T-helper 9 cell (primary cell): Measurements from ENCODE around the gene KCNF1.

ENCODE experiments used
- DNase-seq: peaks from one replicate; pipeline ENCODE4 v3.0.0-alpha.2; 2020

The KCNF1 gene

GRCh38 chr2:10880586-10881321, 31.0 kb upstream of the KCNF1 start:
- DNase-seq = no peak

- DNase-seq = no peak
Observed at GRCh38 chr2:10882568-10882967, 29.2 kb upstream of the KCNF1 start.

DNA sequence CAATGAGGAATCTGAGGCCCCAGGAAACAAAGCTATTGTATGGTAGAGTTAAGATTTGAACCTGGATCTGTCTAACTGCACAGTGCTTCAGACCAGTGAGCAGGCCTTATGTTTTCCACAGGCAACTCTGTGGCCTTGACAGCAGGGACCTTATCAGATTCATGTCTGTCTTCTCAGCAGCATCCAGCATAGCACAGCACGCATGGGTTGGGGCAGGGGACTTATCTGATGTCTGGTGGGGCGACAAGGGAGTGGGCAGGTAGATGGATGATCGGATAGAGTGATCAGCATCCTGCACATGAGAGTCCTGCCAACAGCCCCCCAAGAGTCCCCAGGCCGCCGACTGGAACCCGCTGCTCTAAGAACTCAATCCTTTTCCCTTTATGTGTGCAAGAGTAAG, 28.7 kb upstream of the KCNF1 start:
- DNase-seq = no peak

DNA sequence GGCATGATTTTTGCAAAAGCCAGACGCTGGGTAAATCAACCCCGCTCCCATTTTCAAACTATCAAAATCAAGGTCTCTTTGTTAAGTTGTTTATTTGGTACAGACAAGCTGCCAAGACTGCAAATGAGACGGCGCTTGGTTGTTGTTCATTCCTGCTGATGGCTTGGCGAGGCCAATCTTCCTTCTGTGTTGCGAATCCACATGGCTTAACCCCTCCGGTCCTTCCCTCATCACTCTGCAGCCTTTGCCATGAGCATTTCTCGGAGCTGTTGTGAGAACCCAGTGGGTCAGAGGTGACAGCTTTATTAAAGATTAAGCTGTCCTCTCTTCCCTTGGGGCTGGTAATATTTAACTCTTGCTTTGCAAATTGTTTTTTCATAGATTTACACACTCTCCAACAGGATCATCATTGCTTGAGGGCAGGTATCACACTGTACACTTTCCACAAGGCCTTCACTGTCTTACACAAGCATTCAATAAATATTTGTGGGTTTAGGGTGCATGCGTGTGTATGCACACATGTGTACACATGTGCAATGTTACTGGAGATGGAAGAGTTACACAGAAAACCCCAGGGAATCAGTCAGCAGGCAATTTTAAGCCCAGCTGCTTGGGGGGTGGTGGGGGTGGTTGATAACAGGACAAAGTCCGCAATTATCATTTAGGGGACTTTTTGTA, 27.8 kb upstream of the KCNF1 start:
- no peak for DNase-seq

GRCh38 chr2:10884574-10884975, 27.2 kb upstream of the KCNF1 start:
- DNase-seq = no peak

- no peak for DNase-seq
Observed at GRCh38 chr2:10885094-10885860, 26.5 kb upstream of the KCNF1 start.

- no peak for DNase-seq
Observed at GRCh38 chr2:10887476-10887875, 24.3 kb upstream of the KCNF1 start.

DNA sequence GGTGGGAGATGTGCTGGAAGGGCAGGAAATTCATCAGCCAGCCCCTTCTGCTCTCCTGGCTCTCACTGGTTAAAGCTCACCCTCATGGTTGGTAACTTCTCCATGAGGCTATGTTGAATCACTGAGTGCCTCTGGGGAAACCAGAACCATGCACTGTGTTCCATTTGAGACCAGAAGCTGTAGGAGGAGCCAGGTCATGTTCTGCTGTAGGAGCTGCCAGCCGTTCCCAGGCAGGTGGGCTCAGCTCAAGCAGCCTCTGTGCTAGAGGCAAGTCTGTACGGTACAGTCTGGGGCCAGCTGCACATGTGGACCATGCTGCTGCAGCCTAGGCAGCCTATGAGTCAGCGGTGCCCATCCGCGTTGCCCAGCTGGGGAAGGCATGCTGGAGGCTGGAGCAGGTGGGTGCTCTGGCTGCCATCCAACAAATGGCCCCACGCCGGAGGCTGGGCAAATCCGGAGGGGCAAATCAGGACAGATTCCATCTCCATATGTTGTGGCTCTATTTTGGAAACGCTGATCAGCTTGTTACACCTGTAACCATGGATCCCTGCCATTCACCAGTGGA, 22.0 kb upstream of the KCNF1 start:
- no peak for DNase-seq

DNA sequence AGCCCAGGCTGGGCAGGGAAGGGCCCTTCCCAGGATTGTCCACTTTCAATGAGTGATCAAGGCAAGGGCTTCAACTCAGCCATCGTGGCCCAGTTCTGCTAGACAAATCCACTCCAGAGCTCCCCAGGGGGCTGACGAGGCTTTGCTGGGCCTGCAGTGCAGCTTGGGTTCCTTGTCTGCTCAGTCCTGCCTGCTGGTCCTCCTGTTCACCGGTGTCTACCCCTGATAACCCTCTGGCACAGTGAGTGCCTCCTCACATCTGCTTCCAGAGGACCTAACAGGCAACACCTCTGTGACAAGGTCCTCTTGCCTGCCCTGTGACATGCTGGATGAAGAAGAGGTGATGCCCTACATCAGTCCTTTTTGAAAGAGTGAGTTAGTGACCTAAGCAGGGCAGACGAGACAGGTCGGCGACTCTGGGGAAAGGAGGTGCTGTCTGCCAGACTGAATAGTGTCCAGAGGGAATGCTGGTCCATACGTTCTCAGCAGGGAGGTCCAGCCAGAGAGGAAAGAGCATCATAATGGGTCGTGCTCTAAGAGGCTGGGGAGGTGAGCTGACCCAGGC, 20.9 kb upstream of the KCNF1 start:
- no peak for DNase-seq

- no peak for DNase-seq
Observed at GRCh38 chr2:10891390-10891789, 20.3 kb upstream of the KCNF1 start.

DNA sequence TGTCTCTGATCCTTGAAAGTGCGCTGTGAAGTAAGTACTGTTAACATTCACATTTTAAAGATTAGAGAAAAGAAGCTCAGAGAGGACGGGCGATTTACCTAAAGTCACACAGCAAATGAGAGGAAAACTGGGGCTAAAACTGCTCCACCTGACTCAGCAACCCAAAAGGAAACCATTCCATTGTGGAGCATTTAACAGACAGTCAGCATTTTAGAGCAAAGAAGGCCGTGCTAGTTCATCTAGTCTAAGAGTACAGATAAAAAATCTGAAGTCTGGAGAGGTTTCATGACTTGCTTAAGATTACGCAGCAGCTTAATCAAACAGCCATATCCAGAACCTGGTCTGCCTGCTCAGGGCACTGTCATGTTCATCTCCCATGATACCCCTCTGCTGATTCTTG, 19.9 kb upstream of the KCNF1 start:
- no peak for DNase-seq

DNA sequence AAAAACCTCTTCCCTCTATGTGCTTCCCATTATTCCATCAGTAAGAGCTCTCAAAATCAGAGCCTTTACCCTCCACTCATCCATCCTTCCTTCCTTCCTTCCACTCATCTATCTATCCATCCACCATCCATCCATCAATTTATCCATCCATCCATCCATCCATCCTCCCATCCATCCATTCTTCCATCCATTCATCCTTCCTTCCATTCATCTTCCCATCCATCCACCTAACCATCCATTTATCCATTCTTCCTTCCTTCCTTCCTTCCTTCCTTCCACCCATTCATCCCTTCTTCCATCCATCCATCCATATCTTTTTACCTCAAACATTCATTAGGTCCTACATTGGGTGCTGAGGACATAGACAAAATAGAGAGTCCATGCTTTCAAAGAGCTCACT, 19.4 kb upstream of the KCNF1 start:
- no peak for DNase-seq

DNA sequence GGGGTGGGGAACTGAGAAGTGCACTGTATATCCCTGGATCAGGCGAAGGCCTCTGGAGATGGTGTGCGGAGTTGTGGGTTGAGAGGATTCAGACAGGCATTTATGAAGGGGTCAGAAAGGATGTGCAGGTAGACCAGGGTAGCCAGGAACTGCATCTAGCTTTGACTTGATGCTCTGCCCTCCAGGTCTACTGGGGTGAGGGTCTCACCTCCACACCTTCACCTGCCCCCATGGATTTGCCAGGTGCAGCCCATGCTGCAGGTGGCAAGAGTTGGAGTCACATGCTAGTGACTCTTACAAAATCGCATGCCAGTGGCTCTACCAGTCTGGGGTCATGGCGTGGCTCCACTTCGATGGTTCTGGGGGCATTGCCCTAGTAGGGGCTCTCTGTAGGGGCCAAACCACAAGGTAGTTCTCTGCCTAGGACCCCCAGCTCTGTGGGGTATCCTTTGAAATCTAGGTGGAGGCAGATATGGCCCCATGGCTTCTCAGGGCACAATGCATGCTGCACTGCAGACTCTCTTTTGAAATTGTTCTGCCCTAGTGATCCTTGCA, 18.9 kb upstream of the KCNF1 start:
- no peak for DNase-seq

- DNase-seq = no peak
Observed at GRCh38 chr2:10894264-10894935, 17.3 kb upstream of the KCNF1 start.

DNA sequence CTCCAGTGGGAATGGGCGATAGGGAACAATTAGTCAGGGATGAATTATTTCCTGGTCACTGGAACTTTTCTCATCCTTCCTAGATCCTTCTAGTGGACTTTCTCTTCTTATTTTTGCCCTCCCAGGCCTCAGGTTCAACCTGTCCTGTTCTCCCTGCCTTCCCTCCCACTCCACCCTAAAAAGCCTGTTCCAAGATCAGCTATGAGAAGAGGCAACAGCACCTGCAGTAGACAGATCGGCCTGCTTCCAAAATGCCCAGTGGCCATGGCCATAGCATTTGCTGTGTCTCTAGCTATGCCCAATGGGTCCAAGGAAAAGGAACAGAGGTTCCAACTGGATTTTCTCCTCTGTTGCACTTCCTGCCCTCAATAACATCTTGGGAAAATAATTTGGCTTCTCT, 16.5 kb upstream of the KCNF1 start:
- DNase-seq = no peak

GRCh38 chr2:10897956-10898355, 13.8 kb upstream of the KCNF1 start:
- DNase-seq = no peak

- DNase-seq = no peak
Observed at GRCh38 chr2:10900216-10901109, 11.3 kb upstream of the KCNF1 start.

DNA sequence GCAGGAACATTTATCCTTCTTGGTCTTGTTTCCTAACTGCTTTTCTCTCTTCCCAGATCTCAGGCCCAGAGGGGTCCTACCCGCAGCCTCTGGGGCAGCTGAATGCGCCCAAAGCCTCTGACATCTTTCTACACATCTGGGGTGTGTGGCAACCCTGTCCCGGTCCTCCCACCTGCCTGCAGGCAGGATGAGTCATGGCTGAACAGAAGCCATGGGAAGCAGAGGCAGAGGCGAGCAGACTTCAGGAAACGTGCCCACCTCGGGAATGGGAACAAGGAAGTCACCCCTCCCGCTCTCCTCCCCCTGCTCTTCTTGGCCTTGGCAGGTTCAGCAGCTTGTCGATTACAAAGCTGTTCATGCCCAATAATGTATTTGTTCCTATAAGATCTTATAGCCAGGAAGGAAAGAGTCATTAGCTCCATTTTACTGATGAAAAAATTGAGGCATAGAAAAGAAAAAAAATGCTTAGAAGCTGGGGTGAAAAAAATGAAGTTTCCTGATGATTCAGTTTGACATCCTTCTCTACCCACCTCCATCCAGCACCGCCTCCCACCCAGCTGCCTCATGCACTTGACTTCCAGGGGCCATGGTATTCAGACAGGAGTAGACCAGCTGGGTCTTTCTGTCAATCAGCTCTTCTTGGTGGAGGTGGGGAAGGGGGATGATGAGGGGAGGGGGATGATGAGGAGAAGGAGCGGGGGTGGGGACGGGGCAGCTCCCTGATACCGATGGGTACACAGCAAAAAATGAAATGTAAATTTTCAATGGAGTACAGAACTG, 10.4 kb upstream of the KCNF1 start:
- no peak for DNase-seq

- DNase-seq = no peak
Observed at GRCh38 chr2:10903861-10904210, 7.9 kb upstream of the KCNF1 start.

GRCh38 chr2:10904455-10904854, 7.3 kb upstream of the KCNF1 start:
- no peak for DNase-seq
